ENCODE results near the gene PRM3.

The PRM3 gene

GRCh38 chr16:11248133-11248532 is 25.3 kb downstream of the PRM3 start:
- DNase-seq (ENCODE audit: low read depth in 2 of 2, low spot score in 1 of 2), result no peak

GRCh38 chr16:11245988-11246387 is 27.4 kb downstream of the PRM3 start:
- DNase-seq (ENCODE audit: low read depth in 2 of 2, low spot score in 1 of 2), result no peak

GRCh38 chr16:11245222-11245737 is 28.1 kb downstream of the PRM3 start:
- DNase-seq (ENCODE audit: low read depth in 2 of 2, low spot score in 1 of 2), result no peak

- no peak for DNase-seq (ENCODE audit: low read depth in 2 of 2, low spot score in 1 of 2)
Observed at GRCh38 chr16:11242658-11243057, 30.8 kb downstream of the PRM3 start.

- no peak for DNase-seq (ENCODE audit: low read depth in 2 of 2, low spot score in 1 of 2)
Observed at GRCh38 chr16:11241480-11242204, 31.8 kb downstream of the PRM3 start.

GRCh38 chr16:11240636-11241473 is 32.6 kb downstream of the PRM3 start:
- DNase-seq (ENCODE audit: low read depth in 2 of 2, low spot score in 1 of 2), result no peak

- no peak for DNase-seq (ENCODE audit: low read depth in 2 of 2, low spot score in 1 of 2)
Observed at GRCh38 chr16:11239644-11240632, 33.5 kb downstream of the PRM3 start.

GRCh38 chr16:11238272-11239202 is 34.9 kb downstream of the PRM3 start:
- no peak for DNase-seq (ENCODE audit: low read depth in 2 of 2, low spot score in 1 of 2)

GRCh38 chr16:11236461-11237254 is 36.8 kb downstream of the PRM3 start:
- DNase-seq (ENCODE audit: low read depth in 2 of 2, low spot score in 1 of 2), result no peak

GRCh38 chr16:11235703-11235991 is 37.8 kb downstream of the PRM3 start:
- DNase-seq (ENCODE audit: low read depth in 2 of 2, low spot score in 1 of 2), result no peak

- no peak for DNase-seq (ENCODE audit: low read depth in 2 of 2, low spot score in 1 of 2)
Observed at GRCh38 chr16:11234884-11235702, 38.3 kb downstream of the PRM3 start.

GRCh38 chr16:11233727-11234376 is 39.6 kb downstream of the PRM3 start:
- peak in 1 of 2 donors; percentile 41 for DNase-seq (ENCODE audit: low read depth in 2 of 2, low spot score in 1 of 2)

GRCh38 chr16:11232852-11233726 is 40.3 kb downstream of the PRM3 start:
- DNase-seq (ENCODE audit: low read depth in 2 of 2, low spot score in 1 of 2), result peak in 1 of 2 donors; percentile 75

- no peak for DNase-seq (ENCODE audit: low read depth in 2 of 2, low spot score in 1 of 2)
Observed at GRCh38 chr16:11232302-11232851, 41.1 kb downstream of the PRM3 start.

- DNase-seq (ENCODE audit: low read depth in 2 of 2, low spot score in 1 of 2), result no peak
Observed at GRCh38 chr16:11231367-11231970, 42.0 kb downstream of the PRM3 start.

GRCh38 chr16:11229906-11230305 is 43.5 kb downstream of the PRM3 start:
- DNase-seq (ENCODE audit: low read depth in 2 of 2, low spot score in 1 of 2), result no peak

Measured in stimulated activated CD8-positive, alpha-beta memory T cell treated with anti-CD3 and anti-CD28 coated beads, Interleukin-4, amount 100 ng/mL, for 1 hour (primary cell).